GM12891 (cell line): ENCODE measurements around the gene AAMP.
"Not testable (repeated sequence)": the region's sequence is repeated elsewhere in the genome, so short reads cannot be mapped to it uniquely, and the experiment has no call there.

Source experiments
- DNase-seq: peaks from one replicate; pipeline ENCODE4 v3.0.0; 2011; ENCODE audit warnings: low spot score; ENCODE audit not compliant: insufficient read length
- FAIRE-seq: peaks from 2 replicates; lab custom pipeline; 2011; peaks lifted over from hg19 to GRCh38; lab: Jason Lieb, UNC
- PAX5 ChIP-seq: IDR thresholded peaks from 2 replicates; pipeline ENCODE4 v1.6.1; 2011; ENCODE audit warnings: low read length, moderate library complexity, mild to moderate bottlenecking; ENCODE audit not compliant: insufficient read depth, severe bottlenecking
- POLR2A ChIP-seq: IDR thresholded peaks from 2 replicates; pipeline ENCODE4 v1.6.1; 2011; ENCODE audit warnings: low read depth, low read length, control low read depth
- POLR2AphosphoS5 ChIP-seq: IDR thresholded peaks from 2 replicates; pipeline ENCODE4 v1.6.1; 2011; ENCODE audit warnings: low read depth, low read length, control low read depth
- POU2F2 ChIP-seq: IDR thresholded peaks from 2 replicates; pipeline ENCODE4 v1.6.1; 2011; ENCODE audit warnings: low read depth, mild to moderate bottlenecking, control low read depth, low read length, moderate library complexity
- SPI1 ChIP-seq: IDR thresholded peaks from 2 replicates; pipeline ENCODE4 v1.6.1; 2011; ENCODE audit warnings: low read depth, low read length, control low read depth
- TAF1 ChIP-seq: IDR thresholded peaks from 2 replicates; pipeline ENCODE4 v1.6.1; 2011; ENCODE audit warnings: low read depth, low read length, control low read depth

Gene AAMP

GRCh38 chr2:218275371-218276072 lies 5.6 kb upstream of the AAMP start:
- FAIRE-seq (no peak), DNase-seq (no peak)
- TF ChIP-seq POLR2AphosphoS5 (no peak), POLR2A (no peak)

DNA sequence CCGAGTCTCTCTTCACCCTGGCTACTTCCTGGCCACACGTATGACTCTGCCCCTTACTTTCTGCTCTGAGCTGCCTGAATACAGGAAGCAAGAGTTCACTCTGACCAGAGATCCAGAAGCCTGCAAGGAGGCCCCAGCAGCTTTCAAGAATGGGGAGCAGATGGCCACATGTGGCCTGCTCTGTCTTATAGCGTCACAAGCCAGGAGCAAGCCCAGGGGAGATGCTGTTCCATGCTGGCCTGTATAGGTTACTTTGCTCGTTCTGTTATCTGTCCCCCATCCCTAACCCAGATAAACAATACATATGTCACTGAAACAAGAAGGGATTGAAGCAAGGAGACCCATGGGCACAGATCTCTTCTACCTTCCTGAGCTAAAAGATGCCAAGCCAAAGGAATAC lies 4.6 kb upstream of the AAMP start:
- FAIRE-seq (no peak), DNase-seq (no peak)
- no peak for TF ChIP-seq POU2F2
- TF ChIP-seq SPI1, result no peak
- TF ChIP-seq PAX5, result no peak
- no peak for TF ChIP-seq POLR2AphosphoS5
- no peak for TF ChIP-seq POLR2A
- TF ChIP-seq TAF1, result no peak

DNA sequence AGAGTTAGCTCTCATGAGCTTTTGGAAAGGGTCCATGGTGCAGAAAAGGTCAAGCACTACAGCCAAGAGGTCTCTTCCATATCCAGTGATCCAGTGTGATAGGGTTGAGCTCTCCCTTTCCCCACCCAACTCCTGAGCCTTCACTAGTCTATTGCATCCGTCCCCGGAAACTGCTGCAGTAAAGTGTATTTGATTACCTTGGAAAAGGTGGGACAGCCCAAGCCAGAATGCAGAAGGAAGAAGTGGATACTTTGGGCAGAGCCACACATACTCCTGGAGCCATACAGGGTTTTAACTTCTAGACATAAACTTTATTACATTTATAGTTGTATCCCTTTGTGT lies 3.9 kb upstream of the AAMP start:
- TF ChIP-seq POLR2AphosphoS5 (no peak), PAX5 (no peak), SPI1 (no peak), POLR2A (no peak), TAF1 (no peak), POU2F2 (no peak)
- DNase-seq, result no peak
- FAIRE-seq, result no peak

DNA sequence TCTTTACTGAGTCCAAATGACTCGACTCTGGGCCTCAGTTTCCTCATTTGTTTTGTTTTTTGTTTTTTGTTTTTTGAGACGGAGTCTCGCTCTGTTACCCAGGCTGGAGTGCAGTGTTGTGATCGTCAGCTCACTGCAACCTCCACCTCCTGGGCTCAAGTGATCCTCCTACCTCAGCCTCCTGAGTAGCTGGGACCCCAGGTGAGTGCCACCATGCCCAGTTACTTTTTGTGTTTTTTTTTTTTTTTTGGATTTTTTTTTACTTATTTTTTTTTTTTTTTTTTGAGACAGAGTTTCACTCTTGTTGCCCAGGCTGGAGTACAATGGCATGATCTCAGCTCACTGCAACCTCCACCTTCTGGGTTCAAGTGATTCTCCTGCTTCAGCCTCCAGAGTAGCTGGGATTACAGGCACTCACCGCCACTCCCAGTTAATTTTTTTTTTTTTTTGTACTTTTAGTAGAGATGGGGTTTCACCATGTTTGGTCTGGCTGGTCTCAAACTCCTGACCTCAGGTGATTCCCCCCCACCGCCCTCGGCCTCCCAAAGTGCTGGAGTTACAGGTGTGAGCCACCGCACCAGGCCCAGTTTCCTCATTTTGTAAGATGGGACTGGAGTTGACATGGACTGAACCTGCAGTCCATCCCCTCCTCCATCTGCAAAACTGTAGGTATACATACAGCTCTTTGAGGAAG lies 3.4 kb upstream of the AAMP start:
- not testable (repeated sequence) for DNase-seq, FAIRE-seq

- FAIRE-seq, result peak; percentile 80
- DNase-seq, result peak; percentile 67
- TF ChIP-seq POLR2AphosphoS5 (no peak), PAX5 (no peak), SPI1 (no peak), TAF1 (no peak), POLR2A (no peak), POU2F2 (no peak)
Measured at GRCh38 chr2:218272531-218273212, 2.7 kb upstream of the AAMP start.

GRCh38 chr2:218271865-218272530 lies 2.1 kb upstream of the AAMP start:
- no peak for DNase-seq
- TF ChIP-seq TAF1 (no peak), POLR2A (no peak), SPI1 (peak; percentile 7; the same call in 1 of the 2 replicates)
- no peak for FAIRE-seq

DNA sequence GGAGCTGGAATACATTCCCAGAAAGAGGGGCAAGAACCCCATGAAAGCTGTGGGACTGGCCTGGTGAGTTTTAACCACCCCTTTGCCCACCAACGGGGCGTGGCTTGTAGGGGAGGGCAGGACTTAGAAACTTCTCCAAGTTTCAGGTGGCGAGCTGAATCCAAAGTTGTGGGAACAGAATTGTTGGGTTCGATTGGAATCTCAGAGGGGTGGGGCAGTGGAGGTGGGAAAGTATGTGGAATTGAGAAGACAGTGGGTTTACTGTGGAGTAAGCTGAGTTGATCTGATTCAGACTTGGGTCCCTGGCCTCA lies 1.5 kb upstream of the AAMP start:
- DNase-seq, result no peak
- TF ChIP-seq POU2F2 (no peak), SPI1 (no peak), TAF1 (no peak)
- no peak for FAIRE-seq

DNA sequence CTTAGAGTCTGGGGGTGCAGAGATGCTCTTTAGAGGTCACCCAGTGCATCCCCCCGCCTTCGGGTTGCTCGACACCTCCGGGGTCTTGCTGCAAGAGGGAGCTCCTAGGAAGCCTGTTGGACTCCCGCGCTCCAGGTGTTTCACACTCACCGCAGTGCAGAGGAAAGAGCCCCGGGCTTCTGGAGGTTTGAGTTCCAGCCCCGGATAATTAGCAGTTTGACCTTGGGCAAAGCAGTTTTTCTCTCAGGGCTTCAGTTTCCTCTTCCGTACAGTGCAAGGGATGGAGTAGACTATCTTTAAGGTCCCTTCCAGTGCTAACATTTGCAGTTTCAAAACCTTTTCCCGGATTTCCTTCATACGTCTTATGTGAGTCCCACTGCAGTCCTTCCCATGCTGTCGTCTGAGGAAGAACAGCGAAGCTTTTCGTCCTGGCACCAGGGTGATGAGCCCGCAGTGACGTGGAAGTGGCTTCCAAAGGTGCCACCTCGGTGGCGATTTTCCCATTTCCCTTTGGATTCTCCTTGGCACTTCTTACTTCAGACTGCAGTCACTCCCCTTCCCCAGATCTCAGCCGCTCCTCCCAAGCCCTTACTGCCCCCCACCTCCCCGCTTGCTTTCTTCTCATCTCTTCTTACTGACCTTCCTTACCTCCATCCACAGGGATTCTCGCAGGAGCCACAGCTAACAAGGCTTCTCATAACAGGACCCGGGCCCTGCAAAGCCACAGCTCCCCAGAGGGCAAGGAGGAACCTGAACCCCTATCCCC lies 967 bp upstream of the AAMP start:
- no peak for DNase-seq
- TF ChIP-seq POU2F2 (no peak), POLR2A (no peak)
- no peak for FAIRE-seq

DNA sequence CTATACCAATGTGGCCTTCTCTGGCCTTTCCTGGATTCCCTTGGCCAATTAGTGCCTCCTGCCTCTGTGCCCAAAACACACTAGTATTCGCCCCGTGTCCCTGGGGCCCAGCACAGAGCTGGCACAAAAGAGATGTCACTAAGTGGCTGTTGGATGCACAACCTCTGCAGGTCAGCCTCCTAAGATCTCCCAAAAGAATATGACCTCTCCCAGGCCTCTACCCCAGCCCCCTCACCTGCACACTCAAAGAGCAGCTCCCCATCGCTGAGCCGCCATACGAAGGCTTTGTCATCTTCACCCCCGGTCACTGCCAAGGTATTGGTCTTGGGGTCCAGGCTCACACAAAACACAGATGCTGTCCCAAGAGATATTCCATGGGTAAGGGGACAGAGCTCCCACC lies 2.7 kb downstream of the AAMP start:
- no peak for FAIRE-seq
- no peak for DNase-seq
- TF ChIP-seq TAF1 (no peak), POLR2AphosphoS5 (no peak), PAX5 (no peak), SPI1 (no peak), POLR2A (no peak), POU2F2 (no peak)

DNA sequence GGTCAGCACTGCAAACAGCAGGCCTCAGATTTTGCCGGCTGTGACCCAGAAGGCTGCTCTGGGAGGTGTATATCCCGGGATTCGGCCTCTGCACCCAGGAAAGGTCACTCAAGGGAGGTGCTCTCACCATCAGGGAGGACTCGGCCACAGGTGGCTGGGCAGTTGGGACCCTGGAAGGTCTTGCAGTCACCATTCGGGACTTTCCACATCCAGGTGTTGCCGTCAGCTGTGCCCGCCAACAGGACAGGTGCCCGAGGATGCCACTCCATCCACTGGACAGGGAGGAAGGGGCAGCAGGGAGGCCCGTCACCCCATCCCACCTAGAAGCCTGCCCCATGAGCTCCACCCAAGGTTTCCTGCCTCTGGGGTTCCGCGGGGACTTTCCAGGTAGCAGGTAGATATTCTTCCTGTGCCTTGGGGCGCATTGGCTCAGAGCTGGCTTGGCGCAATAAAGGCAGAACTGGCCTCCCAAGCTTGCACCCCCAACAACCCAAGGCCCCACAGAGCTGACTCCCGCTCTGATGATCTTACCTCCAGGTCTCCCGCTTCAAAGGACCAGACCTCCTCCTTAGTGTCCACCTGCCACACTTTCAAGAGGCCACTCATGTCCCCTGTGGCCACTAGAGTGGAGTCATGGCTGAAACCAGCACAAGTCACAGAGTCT lies 3.5 kb downstream of the AAMP start:
- TF ChIP-seq POU2F2, result no peak
- TF ChIP-seq SPI1, result no peak
- no peak for TF ChIP-seq TAF1
- TF ChIP-seq PAX5, result no peak
- TF ChIP-seq POLR2A, result no peak
- no peak for TF ChIP-seq POLR2AphosphoS5
- no peak for FAIRE-seq
- DNase-seq, result no peak
